CD14-positive monocyte (primary cell): Measurements from ENCODE around the gene LIN9. TPM values are rescaled to one million over a fixed set of nuclear protein-coding genes. Genes with fewer than 3 reads are reported as not detected.

Experiments
- DNase-seq, 3 donors: peaks; one replicate each; pipeline ENCODE4 v3.0.0-alpha.2; 2011 to 2022
- H2AFZ ChIP-seq: 2 replicates; pipeline ENCODE4 v1.6.0; 2012; ENCODE audit warnings: mild to moderate bottlenecking, low read depth, low read length, inconsistent platforms; ENCODE audit not compliant: insufficient read depth, poor library complexity, severe bottlenecking
- H3K27ac ChIP-seq, 2 donors: 1 replicate in 1 of 2; 2 replicates in 1 of 2; pipeline ENCODE4 v1.5.1; 2012 to 2013; ENCODE audit warnings: low read length in 2 of 2, control low read depth in 1 of 2, inconsistent platforms in 1 of 2, low read depth in 1 of 2, mild to moderate bottlenecking in 1 of 2
- H3K27me3 ChIP-seq, 2 donors: one replicate each; pipeline versions ENCODE4 v1.6.0 to v1.6.1; 2011 to 2013; ENCODE audit warnings: low read length in 2 of 2; ENCODE audit not compliant: control insufficient read depth in 2 of 2, insufficient read depth in 2 of 2
- H3K36me3 ChIP-seq, 2 donors: replicated peaks in 1 of 2; 1 replicate in 1 of 2; 2 replicates in 1 of 2; pipeline versions ENCODE4 v1.5.1 to v1.6.1; 2012 to 2013; ENCODE audit warnings: low read length in 2 of 2, control low read depth in 1 of 2, inconsistent platforms in 1 of 2, mild to moderate bottlenecking in 1 of 2; ENCODE audit not compliant: insufficient read depth in 2 of 2, control insufficient read depth in 1 of 2
- H3K4me1 ChIP-seq, 2 donors: 1 replicate in 1 of 2; 2 replicates in 1 of 2; pipeline versions ENCODE4 v1.5.1 to v1.6.1; 2012 to 2013; ENCODE audit warnings: low read length in 2 of 2, control low read depth in 1 of 2, inconsistent platforms in 1 of 2, mild to moderate bottlenecking in 1 of 2, moderate library complexity in 1 of 2; ENCODE audit not compliant: insufficient read depth in 2 of 2, control insufficient read depth in 1 of 2
- H3K4me2 ChIP-seq: replicated peaks from 2 replicates; pipeline ENCODE3; 2012; ENCODE audit warnings: low read length, moderate library complexity, mild to moderate bottlenecking; ENCODE audit not compliant: poor library complexity, severe bottlenecking; ENCODE audit errors: extremely low read depth
- H3K4me3 ChIP-seq, 3 experiments: fragments of 200-600 bp in 1 of 3; sonication (generic) in 1 of 3; replicated peaks in 1 of 3; 1 replicate in 2 of 3; 2 replicates in 1 of 3; pipeline ENCODE4 v1.5.1; 2011 to 2013; ENCODE audit warnings: low read length in 3 of 3, mild to moderate bottlenecking in 3 of 3, control low read depth in 2 of 3, low read depth in 2 of 3, inconsistent platforms in 1 of 3, moderate library complexity in 1 of 3
- H3K79me2 ChIP-seq: 2 replicates; pipeline ENCODE4 v1.6.0; 2012; ENCODE audit warnings: mild to moderate bottlenecking, control low read depth, inconsistent platforms, low read length, moderate library complexity; ENCODE audit not compliant: insufficient read depth
- H3K9ac ChIP-seq: 2 replicates; pipeline ENCODE4 v1.6.0; 2017; ENCODE audit warnings: low read length, mild to moderate bottlenecking; ENCODE audit not compliant: insufficient read depth, poor library complexity, severe bottlenecking
- H3K9me3 ChIP-seq, 2 donors: replicated peaks in 1 of 2; 1 replicate in 1 of 2; 2 replicates in 1 of 2; pipeline versions ENCODE4 v1.5.1 to v1.6.1; 2012 to 2013; ENCODE audit warnings: low read length in 2 of 2, control low read depth in 1 of 2; ENCODE audit not compliant: control insufficient read depth in 1 of 2, insufficient read depth in 1 of 2
- H4K20me1 ChIP-seq: 2 replicates; pipeline ENCODE4 v1.6.0; 2012; ENCODE audit warnings: mild to moderate bottlenecking, low read length, control low read depth, moderate library complexity; ENCODE audit not compliant: insufficient read depth
- H3K27ac Mint-ChIP-seq, 7 donors: one replicate each; pipeline ENCODE4 v1.8.0; 2020; ENCODE audit warnings: mild to moderate bottlenecking in 7 of 7, mixed read lengths in 7 of 7, moderate library complexity in 6 of 7, inconsistent platforms in 2 of 7
- H3K27me3 Mint-ChIP-seq, 3 donors: one replicate each; pipeline ENCODE4 v1.8.0; 2021 to 2022; ENCODE audit warnings: low read depth in 3 of 3, mild to moderate bottlenecking in 3 of 3, mixed read lengths in 3 of 3, moderate library complexity in 3 of 3, inconsistent platforms in 1 of 3
- H3K36me3 Mint-ChIP-seq, 2 donors: one replicate each; pipeline ENCODE4 v1.8.0; 2020; ENCODE audit warnings: mixed read lengths in 2 of 2, inconsistent platforms in 1 of 2, mild to moderate bottlenecking in 1 of 2
- H3K4me1 Mint-ChIP-seq: one replicate; pipeline ENCODE4 v1.8.0; 2020; ENCODE audit warnings: mild to moderate bottlenecking, mixed read lengths
- H3K4me3 Mint-ChIP-seq, 2 donors: one replicate each; pipeline ENCODE4 v1.8.0; 2020; ENCODE audit warnings: mild to moderate bottlenecking in 2 of 2, mixed read lengths in 2 of 2, moderate library complexity in 1 of 2
- H3K9me3 Mint-ChIP-seq, 7 donors: one replicate each; pipeline ENCODE4 v1.8.0; 2020 to 2022; ENCODE audit warnings: mixed read lengths in 7 of 7, mild to moderate bottlenecking in 6 of 7, moderate library complexity in 6 of 7, inconsistent platforms in 2 of 7
- CTCF ChIP-seq: fragments of 200-600 bp; IDR thresholded peaks from one replicate; pipeline ENCODE4 v1.8.0; 2022; ENCODE audit warnings: antibody characterized with exemption, mild to moderate bottlenecking
- WGBS: methylation state at CpG from one replicate; pipeline ENCODE4 v1.1.5; 2013; ENCODE audit warnings: missing lambda C conversion rate; ENCODE audit not compliant: insufficient coverage; 5-methylcytosine and 5-hydroxymethylcytosine counted together
- intact Hi-C, 2 donors: fragments of 100-400 bp; cut with micrococcal nuclease; formaldehyde crosslinking; loops; one replicate each; pipeline versions ENCODE4 v1.15.0 to v1.15.1; 2023
- polyA plus RNA-seq, 3 donors: library from polyadenylated mRNA; depleted of rRNA in 1 of 3; unstranded in 2 of 3; stranded (reverse) in 1 of 3; fragments of 300-500 nt in 2 of 3; fragments of >200 nt in 1 of 3; fragmentation: Illumina TruSeq in 2 of 3; gene quantifications; 1 replicate in 2 of 3; 2 replicates in 1 of 3; pipeline ENCODE4 v1.2.3, GENCODE V29; 2012 to 2021

Gene LIN9
- polyA plus RNA-seq, 3 donors = 0.56 to 1.3 (median 0.76) TPM

- H3K27me3 ChIP-seq = no peaks in the 10 kb centered on the region
- H3K79me2 ChIP-seq = no peaks in the 10 kb centered on the region
- H3K4me2 ChIP-seq = no peak overlapping the region
- Mint-ChIP-seq H3K4me3 (no peak overlapping the region), H3K36me3 (no peaks in the 10 kb centered on the region), H3K9me3 (peaks cover 0 to 8% (median 3%) of the 10 kb centered on the region in 7 donors), H3K27ac (no peak overlapping the region), H3K27me3 (peaks cover 0 to 7% (median 1%) of the 10 kb centered on the region in 3 donors), H3K4me1 (no peaks in the 10 kb centered on the region)
- H3K4me1 ChIP-seq = no peaks in the 10 kb centered on the region
- no peaks in the 10 kb centered on the region for H4K20me1 ChIP-seq
- no peak overlapping the region for H3K4me3 ChIP-seq
- no peak overlapping the region for H3K9ac ChIP-seq
- no peak overlapping the region for H3K27ac ChIP-seq
- H2AFZ ChIP-seq = no peak overlapping the region
- H3K9me3 ChIP-seq = peaks cover 0 to 3% of the 10 kb centered on the region in 2 donors
- H3K36me3 ChIP-seq = no peaks in the 10 kb centered on the region
- intact Hi-C loops = no loop called here
- no peak for TF ChIP-seq CTCF
- DNase-seq = no peak
These were observed 15.5 kb upstream of the LIN9 start for GRCh38 chr1:226324479-226324878.

DNA sequence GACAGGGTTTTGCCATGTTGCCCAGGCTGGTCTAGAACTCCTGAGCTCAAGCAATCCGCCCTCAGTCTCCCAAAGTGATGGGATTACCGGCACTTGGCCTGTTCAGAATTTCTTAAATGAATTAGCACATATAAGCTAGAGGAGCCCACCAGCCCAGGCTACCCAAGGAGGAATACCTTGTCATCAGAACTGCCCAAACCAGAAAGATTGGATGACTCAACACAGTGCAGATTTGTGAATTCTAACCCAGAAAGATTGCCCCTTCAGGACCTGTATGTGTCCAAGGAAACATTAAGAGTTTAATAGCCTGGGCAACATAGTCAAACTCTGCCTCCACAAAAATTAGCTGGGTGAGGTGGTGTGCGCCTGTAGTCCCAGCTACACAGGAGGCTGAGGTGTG lies 14.0 kb upstream of the LIN9 start:
- intact Hi-C loops = no loop called here
- Histone ChIP-seq H3K27ac (no peak overlapping the region), H3K36me3 (no peaks in the 10 kb centered on the region), H3K4me2 (no peak overlapping the region), H3K4me3 (no peak overlapping the region), H4K20me1 (no peaks in the 10 kb centered on the region), H3K9me3 (peaks cover 0 to 3% of the 10 kb centered on the region in 2 donors), H3K4me1 (no peaks in the 10 kb centered on the region), H3K79me2 (no peaks in the 10 kb centered on the region), H3K9ac (no peak overlapping the region), H2AFZ (no peak overlapping the region), H3K27me3 (no peaks in the 10 kb centered on the region)
- DNase-seq = no peak
- Mint-ChIP-seq H3K4me3 (no peak overlapping the region), H3K27me3 (peaks cover 0 to 7% (median 4%) of the 10 kb centered on the region in 3 donors), H3K9me3 (peaks cover under 1 to 8% (median 3%) of the 10 kb centered on the region in 7 donors), H3K4me1 (no peaks in the 10 kb centered on the region), H3K36me3 (no peaks in the 10 kb centered on the region), H3K27ac (peak overlapping the region in 1 of 7 donors; percentile 52)
- 100% methylated on average over 1 of the region's 3 CpGs for WGBS
- no peak for TF ChIP-seq CTCF
